H1 (cell line): ENCODE results near the gene KCNK7. TPM values are rescaled to one million over a fixed set of nuclear protein-coding genes. Genes with fewer than 3 reads are reported as not detected.

Experiments used
- CTCF ChIA-PET: fragments of 300-600 bp; sonication (Branson Sonifier 250); formaldehyde crosslinking; loops from one replicate; lab custom pipeline; 2021; ENCODE audit not compliant: partially characterized antibody; lab: Charles Lee
- POLR2A ChIA-PET: fragments of 300-600 bp; sonication (Branson Sonifier 250); formaldehyde crosslinking; loops from one replicate; lab custom pipeline; 2021; ENCODE audit warnings: inconsistent platforms; ENCODE audit not compliant: partially characterized antibody; lab: Charles Lee
- DNase-seq, 2 experiments: peaks; one replicate each; pipeline versions ENCODE4 v3.0.0 to v3.0.0-alpha.2; 2010 to 2022; ENCODE audit warnings: low spot score in 2 of 2, low read depth in 1 of 2, mixed read lengths in 1 of 2
- FAIRE-seq: peaks from 2 replicates; lab custom pipeline; 2011; peaks lifted over from hg19 to GRCh38; lab: Jason Lieb, UNC
- H2AFZ ChIP-seq: 2 replicates; pipeline ENCODE4 v1.8.1; 2012; ENCODE audit warnings: low read length, inconsistent platforms
- H2AK5ac ChIP-seq: 2 replicates; pipeline ENCODE4 v1.6.1; 2013; ENCODE audit warnings: low read depth, low read length
- H2BK120ac ChIP-seq: replicated peaks from 2 replicates; pipeline ENCODE3; 2013; ENCODE audit warnings: low read depth, low read length, inconsistent platforms
- H2BK12ac ChIP-seq: 2 replicates; pipeline ENCODE4 v1.6.1; 2013; ENCODE audit warnings: low read depth, low read length
- H2BK15ac ChIP-seq: 2 replicates; pipeline ENCODE4 v1.6.1; 2013; ENCODE audit warnings: low read length
- H2BK20ac ChIP-seq: 2 replicates; pipeline ENCODE4 v1.6.1; 2013; ENCODE audit warnings: low read length
- H2BK5ac ChIP-seq: 2 replicates; pipeline ENCODE4 v1.6.1; 2013; ENCODE audit warnings: low read depth, low read length
- H3K14ac ChIP-seq: 2 replicates; pipeline ENCODE4 v1.6.1; 2013; ENCODE audit warnings: inconsistent platforms; ENCODE audit not compliant: insufficient read length
- H3K18ac ChIP-seq: 2 replicates; pipeline ENCODE4 v1.6.1; 2013; ENCODE audit warnings: low read length; ENCODE audit errors: extremely low read depth
- H3K23ac ChIP-seq: 2 replicates; pipeline ENCODE4 v1.6.1; 2013; ENCODE audit warnings: inconsistent platforms; ENCODE audit not compliant: insufficient read length
- H3K23me2 ChIP-seq: 2 replicates; pipeline ENCODE4 v1.6.1; 2013; ENCODE audit warnings: low read depth, low read length
- H3K27ac ChIP-seq: 2 replicates; pipeline ENCODE4 v1.6.1; 2011; ENCODE audit warnings: low read depth, low read length, inconsistent platforms
- H3K27me3 ChIP-seq, 4 experiments: replicated peaks in 1 of 4; 1 replicate in 1 of 4; 2 replicates in 3 of 4; pipeline versions ENCODE4 v1.6.1 to v1.8.1; 2011 to 2013; ENCODE audit warnings: low read length in 3 of 4, mild to moderate bottlenecking in 3 of 4, inconsistent platforms in 2 of 4, mixed read lengths in 2 of 4, moderate library complexity in 1 of 4; ENCODE audit not compliant: control insufficient read depth in 3 of 4, insufficient read depth in 3 of 4; ENCODE audit errors: extremely low read depth in 1 of 4
- H3K36me3 ChIP-seq, 4 experiments: 2 replicates each; pipeline versions ENCODE4 v1.6.1 to v1.8.1; 2011 to 2013; ENCODE audit warnings: mild to moderate bottlenecking in 4 of 4, low read length in 3 of 4, moderate library complexity in 2 of 4, control low read depth in 1 of 4, inconsistent platforms in 1 of 4; ENCODE audit not compliant: insufficient read depth in 4 of 4, control insufficient read depth in 2 of 4
- H3K4ac ChIP-seq: replicated peaks from 2 replicates; pipeline ENCODE3; 2013; ENCODE audit warnings: low read length, low read depth, mixed read lengths, inconsistent platforms; ENCODE audit not compliant: insufficient read length
- H3K4me1 ChIP-seq, 4 experiments: replicated peaks in 1 of 4; 1 replicate in 1 of 4; 2 replicates in 3 of 4; pipeline versions ENCODE4 v1.6.1 to v1.8.1; 2011 to 2013; ENCODE audit warnings: low read length in 3 of 4, inconsistent platforms in 2 of 4, mixed read lengths in 1 of 4; ENCODE audit not compliant: insufficient read depth in 4 of 4, control insufficient read depth in 3 of 4
- H3K4me2 ChIP-seq, 2 experiments: 2 replicates each; pipeline versions ENCODE4 v1.6.1 to v1.8.1; 2011 to 2013; ENCODE audit warnings: low read depth in 2 of 2, low read length in 2 of 2, control low read depth in 1 of 2, inconsistent platforms in 1 of 2, mild to moderate bottlenecking in 1 of 2; ENCODE audit not compliant: insufficient read depth in 1 of 2
- H3K4me3 ChIP-seq, 4 experiments: fragments of 200-600, 300-600 bp in 1 of 4; sonication (generic), shearing (Covaris generic), sonication (Bioruptor Twin) in 1 of 4; 2 replicates each; pipeline versions ENCODE4 v1.5.1 to v1.8.1; 2011 to 2016; ENCODE audit warnings: low read length in 4 of 4, low read depth in 3 of 4, control low read depth in 2 of 4, inconsistent platforms in 2 of 4, mild to moderate bottlenecking in 2 of 4, mixed read lengths in 1 of 4, moderate library complexity in 1 of 4; ENCODE audit not compliant: insufficient read depth in 2 of 4; ENCODE audit errors: extremely low read depth in 1 of 4
- H3K56ac ChIP-seq: replicated peaks from 2 replicates; pipeline ENCODE3; 2013; ENCODE audit warnings: low read depth, mild to moderate bottlenecking, mixed read lengths, low read length, inconsistent platforms; ENCODE audit not compliant: insufficient read length
- H3K79me1 ChIP-seq: 2 replicates; pipeline ENCODE4 v1.6.1; 2013; ENCODE audit warnings: low read depth, low read length, control low read depth
- H3K79me2 ChIP-seq, 2 experiments: 2 replicates each; pipeline versions ENCODE4 v1.6.1 to v1.8.1; 2012 to 2013; ENCODE audit warnings: low read length in 2 of 2, mild to moderate bottlenecking in 2 of 2, inconsistent platforms in 1 of 2; ENCODE audit not compliant: insufficient read depth in 2 of 2, control insufficient read depth in 1 of 2
- H3K9ac ChIP-seq, 4 experiments: replicated peaks in 1 of 4; 1 replicate in 1 of 4; 2 replicates in 3 of 4; pipeline versions ENCODE4 v1.6.1 to v1.8.1; 2011 to 2013; ENCODE audit warnings: low read depth in 3 of 4, low read length in 3 of 4, control low read depth in 2 of 4, mild to moderate bottlenecking in 2 of 4, moderate library complexity in 2 of 4, inconsistent platforms in 1 of 4; ENCODE audit errors: extremely low read depth in 1 of 4
- H3K9me3 ChIP-seq, 2 experiments: 2 replicates each; pipeline versions ENCODE4 v1.6.1 to v1.8.1; 2012 to 2013; ENCODE audit warnings: mild to moderate bottlenecking in 2 of 2, moderate library complexity in 2 of 2, control low read depth in 1 of 2, inconsistent platforms in 1 of 2, low read depth in 1 of 2, low read length in 1 of 2, mixed read lengths in 1 of 2; ENCODE audit not compliant: insufficient read depth in 2 of 2
- H4K20me1 ChIP-seq, 2 experiments: replicated peaks in 1 of 2; 2 replicates each; pipeline versions ENCODE3 to v1.8.1; 2011 to 2013; ENCODE audit warnings: inconsistent platforms in 2 of 2, low read length in 2 of 2, mild to moderate bottlenecking in 1 of 2; ENCODE audit not compliant: insufficient read depth in 2 of 2, control insufficient read depth in 1 of 2
- H4K5ac ChIP-seq: 2 replicates; pipeline ENCODE4 v1.6.1; 2013; ENCODE audit warnings: low read length, low read depth, mixed read lengths, inconsistent platforms; ENCODE audit not compliant: insufficient read length
- H4K8ac ChIP-seq: 2 replicates; pipeline ENCODE4 v1.8.0; 2013; ENCODE audit warnings: mild to moderate bottlenecking, moderate library complexity, low read length, inconsistent platforms; ENCODE audit not compliant: insufficient read depth; ENCODE audit errors: extremely low read depth
- H4K91ac ChIP-seq: replicated peaks from 2 replicates; pipeline ENCODE3; 2013; ENCODE audit warnings: low read length, mixed read lengths, inconsistent platforms; ENCODE audit not compliant: insufficient read length
- ASH2L ChIP-seq: fragments of 200-600, 300-600 bp; sonication (generic); IDR thresholded peaks from one replicate; pipeline ENCODE4 v1.7.1; 2017; ENCODE audit warnings: low read length
- CBX5 ChIP-seq: fragments of 300-800, 300-1000 bp; sonication (generic); IDR thresholded peaks from 2 replicates; pipeline ENCODE4 v1.7.1; 2016; ENCODE audit warnings: antibody characterized with exemption, low read length, low read depth
- JUN ChIP-seq: IDR thresholded peaks from 2 replicates; pipeline ENCODE4 v1.6.1; 2011; ENCODE audit warnings: low read depth, mild to moderate bottlenecking, improper control_type of control experiment, low read length
- PHF8 ChIP-seq: fragments of 200-600 bp; sonication (generic); conservative IDR thresholded peaks from 2 replicates; pipeline ENCODE4 v1.7.1; 2012; ENCODE audit warnings: low read depth, mild to moderate bottlenecking, inconsistent platforms, low read length, moderate library complexity
- SIRT6 ChIP-seq: IDR thresholded peaks from one replicate; pipeline ENCODE4 v1.7.1; 2012; ENCODE audit warnings: low read length, inconsistent platforms
- WGBS, 2 experiments: shearing (Covaris generic) in 1 of 2; methylation state at CpG; one replicate each; pipeline versions ENCODE4 v1.1.6 to v1.1.7; 2013 to 2015; ENCODE audit warnings: low lambda C conversion rate in 2 of 2, mixed read lengths in 2 of 2, inconsistent platforms in 1 of 2, low coverage in 1 of 2, missing lambda C conversion rate in 1 of 2; ENCODE audit not compliant: insufficient replicate concordance in 2 of 2, insufficient coverage in 1 of 2, insufficient read length in 1 of 2; ENCODE audit errors: extremely low coverage in 1 of 2, missing lambda C conversion rate in 1 of 2; 5-methylcytosine and 5-hydroxymethylcytosine counted together
- polyA plus RNA-seq, 7 experiments: library from polyadenylated mRNA; depleted of rRNA in 3 of 7; stranded (reverse) in 5 of 7; unstranded in 2 of 7; fragments of >200 nt in 5 of 7; fragments of 200-250 nt in 2 of 7; gene quantifications; 1 replicate in 5 of 7; 2 replicates in 1 of 7; 4 replicates in 1 of 7; pipeline versions ENCODE4 v1.2.1 to v1.2.3, GENCODE V29; 2011 to 2013; ENCODE audit warnings: missing spikeins in 2 of 7, mixed read lengths in 2 of 7
- total RNA-seq: library from RNA; stranded (reverse); fragmentation: NEBNext Ultra II Directional; extraction: Animal tissue kit (Norgen Biotek cat#: 25700); gene quantifications from 2 replicates; pipeline ENCODE4 v1.2.1, GENCODE V29; 2021
- TF ChIP-seq, protein P1 (sequence below): IDR thresholded peaks from 2 replicates; pipeline ENCODE4 v1.6.1; 2011; ENCODE audit warnings: low read length, improper control_type of control experiment
- TF ChIP-seq, protein P2 (sequence below), 3 experiments: IDR thresholded peaks; 1 replicate in 2 of 3; 2 replicates in 1 of 3; pipeline versions ENCODE4 v1.5.1 to v1.6.1; 2011; ENCODE audit warnings: low read length in 3 of 3, mild to moderate bottlenecking in 3 of 3, inconsistent platforms in 2 of 3, low read depth in 1 of 3, moderate library complexity in 1 of 3; ENCODE audit not compliant: insufficient read depth in 1 of 3; ENCODE audit errors: control extremely low read depth in 1 of 3

Gene KCNK7
- total and polyA plus RNA-seq, 2 of the 8 experiments (the other 6 are each of a cell fraction or from before 2014, with no cell fraction given), result 0.74 to 1.0 TPM

DNA sequence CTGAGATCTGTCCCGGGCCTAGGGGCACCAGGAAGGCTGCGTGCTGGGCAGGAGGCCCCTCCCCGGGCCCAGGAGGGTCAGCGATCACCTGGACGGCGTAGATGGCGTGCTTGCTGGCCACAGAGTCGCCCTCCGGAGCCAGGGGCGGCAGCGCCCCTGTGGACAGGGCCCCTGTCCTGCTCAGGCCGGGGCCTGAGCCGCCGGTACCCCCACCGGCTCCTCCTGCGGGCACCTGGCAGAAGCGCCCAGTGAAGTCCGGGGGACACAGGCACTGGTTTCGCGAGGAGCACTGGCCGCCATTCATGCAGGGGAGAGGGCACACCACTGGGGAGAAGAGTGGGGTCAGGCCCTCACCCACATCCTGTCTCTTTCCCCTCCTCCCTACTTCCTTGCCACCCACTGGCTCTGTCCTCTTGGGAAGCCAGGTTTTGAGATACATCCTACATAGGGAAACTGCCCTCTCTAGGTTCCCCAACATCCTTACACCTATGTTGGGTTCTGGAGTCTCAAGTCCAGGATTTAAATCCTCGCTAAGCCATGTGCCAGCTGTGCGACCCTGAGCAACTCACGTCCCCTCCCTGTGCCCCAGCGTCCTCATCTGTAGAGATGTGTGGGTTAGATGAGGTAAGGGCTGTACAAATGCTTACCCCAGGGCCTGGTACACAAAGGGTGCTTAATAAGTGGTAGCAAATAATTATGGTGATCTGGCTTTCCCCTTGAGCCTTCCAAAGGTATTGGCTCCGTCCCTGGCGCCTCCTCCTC is 41.4 kb downstream of the KCNK7 start:
- no peaks in the 10 kb centered on the region for H3K79me1 ChIP-seq
- DNase-seq (no peak), FAIRE-seq (no peak)
- H4K5ac ChIP-seq, result no peak overlapping the region
- H2AK5ac ChIP-seq, result 0 out of 2 replicates have a peak overlapping the region, but pooled peaks have one; percentile 60
- no peak overlapping the region; a peak in 1 of 7 replicates for H3K9ac ChIP-seq
- H2BK20ac ChIP-seq, result no peak overlapping the region
- H4K8ac ChIP-seq, result peak overlapping the region; percentile 45
- H3K9me3 ChIP-seq, result no peaks in the 10 kb centered on the region
- 0 out of 2 replicates have a peak overlapping the region, but pooled peaks have one; percentile 35 for H2BK5ac ChIP-seq
- H4K20me1 ChIP-seq, result peaks cover 0 to 2% of the 10 kb centered on the region in 2 experiments
- POLR2A ChIA-PET, result interaction anchor here (1.0 to 1.8 kb wide), 4 partner anchors 17 to 23 kb away, joined by 3 to 10 read pairs (median 3); partner anchors contain the start of gene FAM89B
- H3K23me2 ChIP-seq, result peaks cover 10% of the 10 kb centered on the region; the same call in 1 of the 2 replicates
- H3K18ac ChIP-seq, result no peak overlapping the region
- H3K4me2 ChIP-seq, result peak overlapping the region; percentile 57 to 72
- 66% methylated on average over 23 of the region's 27 CpGs; no CpG with 5 or more reads in 1 of the 2 experiments for WGBS, 2 experiments
- H4K91ac ChIP-seq, result peak overlapping the region; percentile 23
- no peaks in the 10 kb centered on the region for H3K36me3 ChIP-seq
- H3K4ac ChIP-seq, result no peak overlapping the region
- peak overlapping the region; percentile 90; the same call in 1 of the 2 replicates for H2BK15ac ChIP-seq
- H3K56ac ChIP-seq, result peak overlapping the region; percentile 40
- no peak overlapping the region for H3K23ac ChIP-seq
- peaks cover 0 to 47% (median 35%) of the 10 kb centered on the region in 4 experiments; a peak in 6 of 7 replicates for H3K4me1 ChIP-seq
- H3K27me3 ChIP-seq, result peaks cover 0 to 25% (median 16%) of the 10 kb centered on the region in 4 experiments; a peak in 5 of 7 replicates
- H3K4me3 ChIP-seq, result peak overlapping the region; percentile 27 to 59 (median 42); a peak in 7 of 8 replicates
- H3K79me2 ChIP-seq, result no peaks in the 10 kb centered on the region
- CTCF ChIA-PET, result interaction anchor here (1.1 to 6.9 kb wide), 9 partner anchors 9 to 60 kb away, joined by 3 to 78 read pairs (median 4); partner anchors contain the start of genes EHBP1L1, FAM89B, MAP3K11 and ZNRD2
- H3K14ac ChIP-seq, result no peak overlapping the region
- no peak overlapping the region for H3K27ac ChIP-seq
- H2BK120ac ChIP-seq, result no peak overlapping the region
- H2AFZ ChIP-seq, result no peak overlapping the region
- H2BK12ac ChIP-seq, result peak overlapping the region; percentile 75; the same call in 1 of the 2 replicates
- TF ChIP-seq JUN (no peak), CBX5 (no peak), ASH2L (no peak), SIRT6 (no peak), PHF8 (no peak)
- TF ChIP-seq, protein P1, sequence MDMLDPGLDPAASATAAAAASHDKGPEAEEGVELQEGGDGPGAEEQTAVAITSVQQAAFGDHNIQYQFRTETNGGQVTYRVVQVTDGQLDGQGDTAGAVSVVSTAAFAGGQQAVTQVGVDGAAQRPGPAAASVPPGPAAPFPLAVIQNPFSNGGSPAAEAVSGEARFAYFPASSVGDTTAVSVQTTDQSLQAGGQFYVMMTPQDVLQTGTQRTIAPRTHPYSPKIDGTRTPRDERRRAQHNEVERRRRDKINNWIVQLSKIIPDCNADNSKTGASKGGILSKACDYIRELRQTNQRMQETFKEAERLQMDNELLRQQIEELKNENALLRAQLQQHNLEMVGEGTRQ, result no peak
- TF ChIP-seq, protein P2, sequence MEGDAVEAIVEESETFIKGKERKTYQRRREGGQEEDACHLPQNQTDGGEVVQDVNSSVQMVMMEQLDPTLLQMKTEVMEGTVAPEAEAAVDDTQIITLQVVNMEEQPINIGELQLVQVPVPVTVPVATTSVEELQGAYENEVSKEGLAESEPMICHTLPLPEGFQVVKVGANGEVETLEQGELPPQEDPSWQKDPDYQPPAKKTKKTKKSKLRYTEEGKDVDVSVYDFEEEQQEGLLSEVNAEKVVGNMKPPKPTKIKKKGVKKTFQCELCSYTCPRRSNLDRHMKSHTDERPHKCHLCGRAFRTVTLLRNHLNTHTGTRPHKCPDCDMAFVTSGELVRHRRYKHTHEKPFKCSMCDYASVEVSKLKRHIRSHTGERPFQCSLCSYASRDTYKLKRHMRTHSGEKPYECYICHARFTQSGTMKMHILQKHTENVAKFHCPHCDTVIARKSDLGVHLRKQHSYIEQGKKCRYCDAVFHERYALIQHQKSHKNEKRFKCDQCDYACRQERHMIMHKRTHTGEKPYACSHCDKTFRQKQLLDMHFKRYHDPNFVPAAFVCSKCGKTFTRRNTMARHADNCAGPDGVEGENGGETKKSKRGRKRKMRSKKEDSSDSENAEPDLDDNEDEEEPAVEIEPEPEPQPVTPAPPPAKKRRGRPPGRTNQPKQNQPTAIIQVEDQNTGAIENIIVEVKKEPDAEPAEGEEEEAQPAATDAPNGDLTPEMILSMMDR (IDR thresholded peaks at IDR 0.05; ENCODE audit: control extremely low read depth in 1 of 3, insufficient read depth in 1 of 3, low read depth in 1 of 3, low read length in 3 of 3), result no peak
